Panc1 (cell line): Measurements from ENCODE around the gene PRKD2. TPM values are rescaled to one million over a fixed set of nuclear protein-coding genes. Genes with fewer than 3 reads are reported as not detected.

Experiments
- ATAC-seq: fragments of 200-7000 bp; cut with Tn5 transposase; 2 replicates; pipeline ENCODE4 v1.9.1; 2020; ENCODE audit warnings: mild to moderate bottlenecking, moderate library complexity
- BruUV-seq: library from RNA; stranded (reverse); fragments of 400-500 nt; replicated peaks from 2 replicates; lab custom pipeline; 2021; lab: Mats Ljungman, UMichigan
- CTCF ChIA-PET: fragments of 300-600 bp; sonication (Branson Sonifier 250); formaldehyde crosslinking; loops from one replicate; lab custom pipeline; 2022; ENCODE audit warnings: antibody characterized with exemption; lab: Charles Lee
- POLR2A ChIA-PET: fragments of 300-600 bp; sonication (Branson Sonifier 250); formaldehyde crosslinking; loops from one replicate; lab custom pipeline; 2022; ENCODE audit warnings: antibody characterized with exemption; lab: Charles Lee
- DNase-seq: peaks from one replicate; pipeline ENCODE4 v3.0.0-alpha.2; 2010; ENCODE audit warnings: low read depth, low spot score
- H3K27ac ChIP-seq: 2 replicates; pipeline ENCODE4 v1.5.1; 2011; ENCODE audit warnings: mild to moderate bottlenecking, low read length, inconsistent platforms
- H3K27me3 ChIP-seq: fragments of 200-500 bp; sonication (Bioruptor generic); 2 replicates; pipeline ENCODE4 v1.6.0; 2014; ENCODE audit warnings: low read length, inconsistent platforms; ENCODE audit not compliant: control insufficient read depth, insufficient read depth
- H3K36me3 ChIP-seq: fragments of 200-500 bp; sonication (Bioruptor generic); 2 replicates; pipeline ENCODE4 v1.5.1; 2014; ENCODE audit warnings: inconsistent platforms, mild to moderate bottlenecking, low read length, moderate library complexity; ENCODE audit not compliant: control insufficient read depth, insufficient read depth
- H3K4me1 ChIP-seq: 2 replicates; pipeline ENCODE4 v1.5.1; 2011; ENCODE audit warnings: inconsistent platforms, mild to moderate bottlenecking, low read length, moderate library complexity; ENCODE audit not compliant: control insufficient read depth, insufficient read depth
- H3K4me3 ChIP-seq, 2 experiments: 2 replicates each; pipeline ENCODE4 v1.5.1; 2011 to 2012; ENCODE audit warnings: low read depth in 2 of 2, low read length in 2 of 2, mild to moderate bottlenecking in 2 of 2, inconsistent platforms in 1 of 2, moderate library complexity in 1 of 2
- H3K9me3 ChIP-seq: fragments of 200-500 bp; sonication (Bioruptor generic); 2 replicates; pipeline ENCODE4 v1.5.1; 2014; ENCODE audit warnings: low read depth, mild to moderate bottlenecking, inconsistent platforms, low read length, moderate library complexity; ENCODE audit not compliant: control insufficient read depth, insufficient read depth
- POLR2AphosphoS5 ChIP-seq: IDR thresholded peaks from 2 replicates; pipeline ENCODE4 v1.6.1; 2012; ENCODE audit warnings: mild to moderate bottlenecking, low read depth, low read length, moderate library complexity
- SIN3A ChIP-seq: IDR thresholded peaks from 2 replicates; pipeline ENCODE4 v1.6.1; 2012; ENCODE audit warnings: low read depth, mild to moderate bottlenecking, low read length, moderate library complexity, borderline replicate concordance; ENCODE audit not compliant: insufficient read depth
- TCF7L2 ChIP-seq: IDR thresholded peaks from 2 replicates; pipeline ENCODE4 v1.6.1; 2011; ENCODE audit warnings: mild to moderate bottlenecking, low read depth, low read length, inconsistent platforms
- in situ Hi-C: cut with HindIII; loops from 2 replicates; pipeline ENCODE4 v1.10.0; 2016; ENCODE audit warnings: low sequenced_read_pairs, low pct_unique_long_range_greater_than_20kb
- intact Hi-C: fragments of 100-400 bp; cut with micrococcal nuclease; formaldehyde crosslinking; loops from one replicate; pipeline ENCODE4 v1.10.0; 2022; ENCODE audit not compliant: unreplicated experiment
- total RNA-seq: library from RNA; stranded (reverse); gene quantifications from one replicate; pipeline ENCODE4 v1.2.1, GENCODE V29; 2021; ENCODE audit not compliant: unreplicated experiment
- TF ChIP-seq, protein P1 (sequence below), 2 experiments: IDR thresholded peaks; 2 replicates each; pipeline ENCODE4 v1.6.1; 2011 to 2012; ENCODE audit warnings: low read depth in 2 of 2, control low read depth in 1 of 2, low read length in 1 of 2, mild to moderate bottlenecking in 1 of 2, moderate library complexity in 1 of 2; ENCODE audit not compliant: insufficient read depth in 1 of 2
- TF ChIP-seq, protein P2 (sequence below): fragments of 450-650 bp; IDR thresholded peaks from 2 replicates; pipeline ENCODE4 v1.5.1; 2017; ENCODE audit warnings: mild to moderate bottlenecking

PRKD2 gene
- total RNA-seq, 1 experiment from 2014 or later, result 41.2 TPM

DNA sequence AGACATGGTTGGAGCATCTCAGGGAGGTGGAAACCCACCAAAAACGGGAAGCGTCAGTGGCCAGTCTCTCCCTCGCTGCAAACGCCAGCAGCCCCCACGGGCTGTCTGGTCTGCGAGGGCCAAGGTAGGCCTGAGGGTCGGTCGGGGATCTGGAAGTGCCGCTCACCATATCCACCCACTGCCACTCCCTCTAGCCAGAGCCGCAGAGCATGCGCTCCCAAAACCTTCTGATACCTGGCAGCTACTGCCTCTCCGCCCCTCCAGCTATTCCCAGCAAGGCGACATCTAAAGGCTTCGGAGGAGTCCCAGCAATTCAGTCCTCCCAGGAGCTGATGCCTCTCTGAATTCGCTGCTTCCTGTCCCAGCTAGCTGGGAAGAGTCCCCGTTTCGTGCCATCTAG lies 24.5 kb upstream of the PRKD2 start:
- no peaks in the 10 kb centered on the region for H3K27me3 ChIP-seq
- TF ChIP-seq POLR2AphosphoS5 (no peak), TCF7L2 (no peak), SIN3A (no peak)
- TF ChIP-seq, protein P1, sequence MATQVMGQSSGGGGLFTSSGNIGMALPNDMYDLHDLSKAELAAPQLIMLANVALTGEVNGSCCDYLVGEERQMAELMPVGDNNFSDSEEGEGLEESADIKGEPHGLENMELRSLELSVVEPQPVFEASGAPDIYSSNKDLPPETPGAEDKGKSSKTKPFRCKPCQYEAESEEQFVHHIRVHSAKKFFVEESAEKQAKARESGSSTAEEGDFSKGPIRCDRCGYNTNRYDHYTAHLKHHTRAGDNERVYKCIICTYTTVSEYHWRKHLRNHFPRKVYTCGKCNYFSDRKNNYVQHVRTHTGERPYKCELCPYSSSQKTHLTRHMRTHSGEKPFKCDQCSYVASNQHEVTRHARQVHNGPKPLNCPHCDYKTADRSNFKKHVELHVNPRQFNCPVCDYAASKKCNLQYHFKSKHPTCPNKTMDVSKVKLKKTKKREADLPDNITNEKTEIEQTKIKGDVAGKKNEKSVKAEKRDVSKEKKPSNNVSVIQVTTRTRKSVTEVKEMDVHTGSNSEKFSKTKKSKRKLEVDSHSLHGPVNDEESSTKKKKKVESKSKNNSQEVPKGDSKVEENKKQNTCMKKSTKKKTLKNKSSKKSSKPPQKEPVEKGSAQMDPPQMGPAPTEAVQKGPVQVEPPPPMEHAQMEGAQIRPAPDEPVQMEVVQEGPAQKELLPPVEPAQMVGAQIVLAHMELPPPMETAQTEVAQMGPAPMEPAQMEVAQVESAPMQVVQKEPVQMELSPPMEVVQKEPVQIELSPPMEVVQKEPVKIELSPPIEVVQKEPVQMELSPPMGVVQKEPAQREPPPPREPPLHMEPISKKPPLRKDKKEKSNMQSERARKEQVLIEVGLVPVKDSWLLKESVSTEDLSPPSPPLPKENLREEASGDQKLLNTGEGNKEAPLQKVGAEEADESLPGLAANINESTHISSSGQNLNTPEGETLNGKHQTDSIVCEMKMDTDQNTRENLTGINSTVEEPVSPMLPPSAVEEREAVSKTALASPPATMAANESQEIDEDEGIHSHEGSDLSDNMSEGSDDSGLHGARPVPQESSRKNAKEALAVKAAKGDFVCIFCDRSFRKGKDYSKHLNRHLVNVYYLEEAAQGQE (IDR thresholded peaks at IDR 0.05; ENCODE audit: insufficient read depth in 1 of 2, low read depth in 2 of 2, low read length in 1 of 2), result no peak
- TF ChIP-seq, protein P2, sequence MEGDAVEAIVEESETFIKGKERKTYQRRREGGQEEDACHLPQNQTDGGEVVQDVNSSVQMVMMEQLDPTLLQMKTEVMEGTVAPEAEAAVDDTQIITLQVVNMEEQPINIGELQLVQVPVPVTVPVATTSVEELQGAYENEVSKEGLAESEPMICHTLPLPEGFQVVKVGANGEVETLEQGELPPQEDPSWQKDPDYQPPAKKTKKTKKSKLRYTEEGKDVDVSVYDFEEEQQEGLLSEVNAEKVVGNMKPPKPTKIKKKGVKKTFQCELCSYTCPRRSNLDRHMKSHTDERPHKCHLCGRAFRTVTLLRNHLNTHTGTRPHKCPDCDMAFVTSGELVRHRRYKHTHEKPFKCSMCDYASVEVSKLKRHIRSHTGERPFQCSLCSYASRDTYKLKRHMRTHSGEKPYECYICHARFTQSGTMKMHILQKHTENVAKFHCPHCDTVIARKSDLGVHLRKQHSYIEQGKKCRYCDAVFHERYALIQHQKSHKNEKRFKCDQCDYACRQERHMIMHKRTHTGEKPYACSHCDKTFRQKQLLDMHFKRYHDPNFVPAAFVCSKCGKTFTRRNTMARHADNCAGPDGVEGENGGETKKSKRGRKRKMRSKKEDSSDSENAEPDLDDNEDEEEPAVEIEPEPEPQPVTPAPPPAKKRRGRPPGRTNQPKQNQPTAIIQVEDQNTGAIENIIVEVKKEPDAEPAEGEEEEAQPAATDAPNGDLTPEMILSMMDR, result no peak
- CTCF ChIA-PET, result no interaction called here
- peaks cover 3% of the 10 kb centered on the region; the same call in 1 of the 2 replicates for H3K4me1 ChIP-seq
- in situ Hi-C loops, result no loop called here
- DNase-seq, result no peak
- no peaks in the 10 kb centered on the region for H3K9me3 ChIP-seq
- no peak for ATAC-seq
- peaks cover 8% of the 10 kb centered on the region; the same call in 1 of the 2 replicates for H3K36me3 ChIP-seq
- no TSS peak for BruUV-seq
- H3K4me3 ChIP-seq, result no peak overlapping the region
- POLR2A ChIA-PET, result no interaction called here
- no peak overlapping the region for H3K27ac ChIP-seq
- intact Hi-C loops, result no loop called here

DNA sequence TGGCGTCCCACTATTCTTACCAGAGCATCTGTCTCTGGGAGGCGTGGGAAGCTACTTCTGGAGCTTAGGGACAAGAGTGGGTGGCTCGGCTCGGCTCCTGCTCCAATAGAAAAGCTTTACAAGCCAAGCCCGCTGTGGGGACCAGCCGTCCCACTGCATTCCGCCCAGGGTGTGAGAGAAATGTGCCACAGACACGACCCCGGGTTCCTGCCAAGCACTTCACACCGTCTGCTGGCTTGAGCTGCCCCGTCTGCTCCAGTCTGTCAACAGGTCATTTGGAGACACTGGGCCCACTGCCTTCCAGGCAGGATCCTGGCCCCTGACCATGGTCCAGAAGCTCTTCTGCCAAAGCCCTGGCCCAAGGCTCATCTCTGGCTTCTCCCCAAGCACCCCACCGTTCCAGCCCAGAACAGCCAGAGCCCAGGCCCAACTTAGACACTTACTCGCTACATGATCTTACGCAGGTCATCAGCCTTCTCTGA lies 22.4 kb upstream of the PRKD2 start:
- in situ Hi-C loops (no loop called here), intact Hi-C loops (no loop called here)
- no peaks in the 10 kb centered on the region for H3K27me3 ChIP-seq
- ChIA-PET CTCF (no interaction called here), POLR2A (no interaction called here)
- no peaks in the 10 kb centered on the region for H3K9me3 ChIP-seq
- H3K4me3 ChIP-seq, result no peak overlapping the region
- no peak overlapping the region for H3K27ac ChIP-seq
- H3K4me1 ChIP-seq, result peaks cover 3% of the 10 kb centered on the region; the same call in 1 of the 2 replicates
- BruUV-seq, result no TSS peak
- DNase-seq, result no peak
- no peak for ATAC-seq
- H3K36me3 ChIP-seq, result peaks cover 6% of the 10 kb centered on the region
- TF ChIP-seq, protein P2, result no peak
- TF ChIP-seq, protein P1 (IDR thresholded peaks at IDR 0.05; ENCODE audit: insufficient read depth in 1 of 2, low read depth in 2 of 2, low read length in 1 of 2), result no peak
- TF ChIP-seq POLR2AphosphoS5, result no peak
